IMR-90 (cell line): ENCODE results near the gene LAMB2. TPM values are rescaled to one million over a fixed set of nuclear protein-coding genes. Genes with fewer than 3 reads are reported as not detected.

Experiments used
- ATAC-seq: fragments of 200-7000 bp; cut with Tn5 transposase; 2 replicates; pipeline ENCODE4 v1.9.1; 2020; ENCODE audit warnings: low read depth, mild to moderate bottlenecking, moderate library complexity
- BruUV-seq: library from RNA; stranded (reverse); fragments of 400-500 nt; replicated peaks from 2 replicates; lab custom pipeline; 2021; lab: Mats Ljungman, UMichigan
- CTCF ChIA-PET: fragments of 300-600 bp; formaldehyde crosslinking; extraction: SDS; loops from one replicate; lab custom pipeline; 2021; ENCODE audit warnings: antibody characterized with exemption; lab: Yijun Ruan, JAX
- POLR2A ChIA-PET: fragments of 300-600 bp; sonication (Branson Sonifier 250); formaldehyde crosslinking; loops from one replicate; lab custom pipeline; 2022; ENCODE audit warnings: antibody characterized with exemption; ENCODE audit not compliant: unreplicated experiment; lab: Charles Lee
- DNase-seq: peaks from one replicate; pipeline ENCODE4 v3.0.0; 2013
- H2AFZ ChIP-seq: replicated peaks from 2 replicates; pipeline ENCODE3; 2013; ENCODE audit warnings: low read length, mild to moderate bottlenecking; ENCODE audit not compliant: poor library complexity
- H2AK5ac ChIP-seq: 2 replicates; pipeline ENCODE4 v1.6.1; 2013; ENCODE audit warnings: low read depth, low read length, inconsistent platforms
- H2AK9ac ChIP-seq: replicated peaks from 2 replicates; pipeline ENCODE3; 2013; ENCODE audit warnings: mild to moderate bottlenecking, low read depth, low read length, moderate library complexity; ENCODE audit not compliant: poor library complexity
- H2BK120ac ChIP-seq: 2 replicates; pipeline ENCODE4 v1.6.1; 2013; ENCODE audit warnings: low read depth, low read length, inconsistent platforms
- H2BK15ac ChIP-seq: 3 replicates; pipeline ENCODE4 v1.6.1; 2013; ENCODE audit warnings: low read depth, low read length, inconsistent platforms
- H2BK20ac ChIP-seq: 2 replicates; pipeline ENCODE4 v1.6.1; 2013; ENCODE audit warnings: low read depth, mild to moderate bottlenecking, inconsistent platforms, low read length, moderate library complexity
- H2BK5ac ChIP-seq: 2 replicates; pipeline ENCODE4 v1.6.1; 2013; ENCODE audit warnings: mild to moderate bottlenecking, low read depth, low read length, inconsistent platforms; ENCODE audit not compliant: poor library complexity, severe bottlenecking
- H3K14ac ChIP-seq: replicated peaks from 2 replicates; pipeline ENCODE4 v1.6.1; 2013; ENCODE audit warnings: low read depth, low read length, inconsistent platforms
- H3K18ac ChIP-seq: 2 replicates; pipeline ENCODE4 v1.6.1; 2013; ENCODE audit warnings: low read depth, low read length, control low read depth
- H3K23ac ChIP-seq: 2 replicates; pipeline ENCODE4 v1.6.1; 2013; ENCODE audit warnings: low read depth, low read length, inconsistent platforms
- H3K27ac ChIP-seq: 2 replicates; pipeline ENCODE4 v1.5.1; 2013; ENCODE audit warnings: mild to moderate bottlenecking, control low read depth, low read length; ENCODE audit not compliant: insufficient read depth
- H3K27me3 ChIP-seq: 2 replicates; pipeline ENCODE4 v1.6.1; 2013; ENCODE audit warnings: low read length; ENCODE audit not compliant: control insufficient read depth, insufficient read depth
- H3K36me3 ChIP-seq: 2 replicates; pipeline ENCODE4 v1.6.1; 2013; ENCODE audit warnings: low read length, mixed read lengths; ENCODE audit not compliant: control insufficient read depth, insufficient read depth
- H3K4ac ChIP-seq: 2 replicates; pipeline ENCODE4 v1.6.1; 2013; ENCODE audit warnings: low read depth, low read length, inconsistent platforms
- H3K4me1 ChIP-seq: 2 replicates; pipeline ENCODE4 v1.6.1; 2013; ENCODE audit warnings: low read length, mixed read lengths; ENCODE audit not compliant: control insufficient read depth, insufficient read depth
- H3K4me2 ChIP-seq: 2 replicates; pipeline ENCODE4 v1.6.1; 2013; ENCODE audit warnings: low read depth, mild to moderate bottlenecking, control low read depth, low read length, moderate library complexity
- H3K4me3 ChIP-seq: 2 replicates; pipeline ENCODE4 v1.5.1; 2013; ENCODE audit warnings: low read depth, mild to moderate bottlenecking, control low read depth, low read length, moderate library complexity; ENCODE audit not compliant: insufficient read depth
- H3K56ac ChIP-seq: 2 replicates; pipeline ENCODE4 v1.6.1; 2013; ENCODE audit warnings: low read length, inconsistent platforms; ENCODE audit not compliant: insufficient read depth; ENCODE audit errors: extremely low read depth
- H3K79me1 ChIP-seq, 2 experiments: 2 replicates each; pipeline ENCODE4 v1.6.1; 2013; ENCODE audit warnings: low read length in 2 of 2, inconsistent platforms in 1 of 2, low read depth in 1 of 2
- H3K9ac ChIP-seq: 2 replicates; pipeline ENCODE4 v1.6.1; 2013; ENCODE audit warnings: low read depth, low read length, control low read depth
- H3K9me1 ChIP-seq: 2 replicates; pipeline ENCODE4 v1.6.1; 2013; ENCODE audit warnings: low read length, inconsistent platforms; ENCODE audit not compliant: insufficient read depth
- H3K9me3 ChIP-seq: 2 replicates; pipeline ENCODE4 v1.6.1; 2013; ENCODE audit warnings: low read length; ENCODE audit not compliant: control insufficient read depth, insufficient read depth
- H4K20me1 ChIP-seq: 2 replicates; pipeline ENCODE4 v1.6.1; 2013; ENCODE audit warnings: low read length, inconsistent platforms; ENCODE audit not compliant: insufficient read depth
- H4K5ac ChIP-seq: 2 replicates; pipeline ENCODE4 v1.6.1; 2013; ENCODE audit warnings: mild to moderate bottlenecking, low read depth, low read length, control low read depth
- H4K8ac ChIP-seq, 2 experiments: 2 replicates each; pipeline ENCODE4 v1.6.1; 2013; ENCODE audit warnings: low read depth in 2 of 2, low read length in 2 of 2, control low read depth in 1 of 2, inconsistent platforms in 1 of 2
- H4K91ac ChIP-seq: 2 replicates; pipeline ENCODE4 v1.6.1; 2013; ENCODE audit warnings: low read depth, low read length, inconsistent platforms; ENCODE audit not compliant: insufficient read depth
- BHLHE40 ChIP-seq: fragments of 150-350 bp; IDR thresholded peaks from 2 replicates; pipeline ENCODE4 v1.6.1; 2016; ENCODE audit warnings: mild to moderate bottlenecking, low read depth, low read length
- CEBPB ChIP-seq: IDR thresholded peaks from 2 replicates; pipeline ENCODE4 v1.6.1; 2012; ENCODE audit warnings: low read depth, low read length, improper control_type of control experiment
- CHD1 ChIP-seq: IDR thresholded peaks from 2 replicates; pipeline ENCODE4 v1.6.1; 2012; ENCODE audit warnings: low read depth, low read length, improper control_type of control experiment
- FOS ChIP-seq: fragments of 150-350 bp; IDR thresholded peaks from 2 replicates; pipeline ENCODE4 v1.6.1; 2016; ENCODE audit warnings: low read depth, low read length
- MAFK ChIP-seq: IDR thresholded peaks from 2 replicates; pipeline ENCODE4 v1.6.1; 2012; ENCODE audit warnings: low read depth, low read length, improper control_type of control experiment
- MAZ ChIP-seq: IDR thresholded peaks from 2 replicates; pipeline ENCODE4 v1.6.1; 2012; ENCODE audit warnings: low read depth, mild to moderate bottlenecking, low read length, improper control_type of control experiment, moderate library complexity, borderline replicate concordance
- MXI1 ChIP-seq: IDR thresholded peaks from 2 replicates; pipeline ENCODE4 v1.6.1; 2012; ENCODE audit warnings: low read depth, mild to moderate bottlenecking, low read length, moderate library complexity, borderline replicate concordance
- NFE2L2 ChIP-seq: fragments of 150-350 bp; IDR thresholded peaks from 2 replicates; pipeline ENCODE4 v1.6.1; 2016; ENCODE audit warnings: low read depth, mild to moderate bottlenecking, low read length
- RAD21 ChIP-seq: IDR thresholded peaks from 2 replicates; pipeline ENCODE4 v1.6.1; 2012; ENCODE audit warnings: low read length, improper control_type of control experiment
- RCOR1 ChIP-seq: IDR thresholded peaks from 2 replicates; pipeline ENCODE4 v1.6.1; 2012; ENCODE audit warnings: mild to moderate bottlenecking, low read length, improper control_type of control experiment; ENCODE audit not compliant: insufficient replicate concordance
- RFX5 ChIP-seq: IDR thresholded peaks from 2 replicates; pipeline ENCODE4 v1.8.0; 2012; ENCODE audit warnings: low read depth, mild to moderate bottlenecking, low read length, moderate library complexity
- SMC3 ChIP-seq: fragments of 150-350 bp; IDR thresholded peaks from 2 replicates; pipeline ENCODE4 v1.6.1; 2016; ENCODE audit warnings: low read depth, mild to moderate bottlenecking, antibody characterized with exemption, low read length, moderate library complexity
- WGBS, 2 experiments: methylation state at CpG; one replicate each; pipeline versions ENCODE4 v1.1.5 to v1.1.7; 2013; ENCODE audit warnings: missing lambda C conversion rate in 2 of 2; ENCODE audit not compliant: insufficient read length in 1 of 2; ENCODE audit errors: extremely low coverage in 2 of 2; 5-methylcytosine and 5-hydroxymethylcytosine counted together
- dilution Hi-C: fragments of 300-500 bp; cut with HindIII; formaldehyde crosslinking; loops from one replicate; pipeline ENCODE4 v1.14.3; 2018; ENCODE audit warnings: low sequenced_read_pairs; ENCODE audit not compliant: unreplicated experiment
- in situ Hi-C: fragments of 300-500 bp; cut with MboI; formaldehyde crosslinking; loops from 3 replicates; pipeline ENCODE4 v1.14.3; 2019; ENCODE audit warnings: low sequenced_read_pairs, inconsistent platforms, mixed read lengths
- intact Hi-C: fragments of 100-400 bp; cut with micrococcal nuclease; formaldehyde crosslinking; loops from 2 replicates; pipeline ENCODE4 v1.10.0; 2022
- polyA plus RNA-seq, 3 experiments: library from polyadenylated mRNA; depleted of rRNA; stranded (reverse); fragments of >200 nt; gene quantifications; 2 replicates each; pipeline ENCODE4 v1.2.3, GENCODE V29; 2012; ENCODE audit warnings: low replicate concordance in 1 of 3
- total RNA-seq: library from RNA; depleted of rRNA; stranded (reverse); fragments of >200 nt; gene quantifications from 2 replicates; pipeline ENCODE4 v1.2.3, GENCODE V29; 2012
- TF ChIP-seq, protein P1 (sequence below): fragments of 150-350 bp; IDR thresholded peaks from 2 replicates; pipeline ENCODE4 v1.6.1; 2016; ENCODE audit warnings: low read depth, mild to moderate bottlenecking, low read length, moderate library complexity, borderline replicate concordance
- TF ChIP-seq, protein P2 (sequence below): fragments of 150-350 bp; IDR thresholded peaks from 2 replicates; pipeline ENCODE4 v1.6.1; 2017; ENCODE audit warnings: mild to moderate bottlenecking, antibody characterized with exemption, low read length, low read depth

LAMB2 gene
- total and polyA plus RNA-seq, 2 of the 4 experiments (the other 2 are of a cell fraction), result 213 to 570 TPM

DNA sequence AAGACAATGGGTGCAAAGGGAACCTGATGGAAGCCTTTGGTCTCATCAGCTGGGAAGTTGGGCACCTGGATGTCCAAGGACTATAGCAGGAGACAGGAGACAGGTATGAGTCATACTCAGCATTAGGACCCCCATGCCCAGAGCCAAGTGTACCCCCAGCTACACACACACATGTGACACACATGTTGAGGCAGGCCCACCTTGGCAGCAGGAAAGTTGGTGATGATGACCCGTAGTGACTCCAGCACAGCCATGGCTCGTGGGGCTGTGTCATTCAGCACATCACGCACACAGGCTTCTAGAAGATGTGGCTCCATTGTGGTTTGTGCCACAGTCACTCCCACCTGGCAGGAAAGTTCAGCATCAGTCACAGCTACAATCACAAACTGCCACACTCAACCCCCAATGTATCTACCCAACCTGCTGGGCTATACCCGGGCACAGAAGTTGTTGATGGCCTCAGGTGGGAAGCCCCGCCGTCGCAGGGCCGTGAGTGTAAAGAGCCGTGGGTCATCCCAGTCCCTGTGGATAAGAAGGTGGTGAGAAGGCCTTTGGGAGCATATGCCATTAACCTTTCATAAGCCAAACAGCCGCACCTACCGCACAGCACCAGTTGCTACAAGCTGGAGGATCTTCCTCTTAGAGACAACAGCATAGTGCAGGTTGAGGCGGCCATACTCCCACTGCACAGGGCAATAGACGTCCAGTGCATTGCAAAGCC lies 33.8 kb downstream of the LAMB2 start:
- Histone ChIP-seq H3K9me3 (no peaks in the 10 kb centered on the region), H3K27ac (no peak overlapping the region), H4K91ac (no peak overlapping the region), H3K9me1 (peaks cover 5% of the 10 kb centered on the region; the same call in 1 of the 2 replicates), H3K9ac (no peak overlapping the region), H3K4me3 (no peak overlapping the region), H2BK20ac (no peak overlapping the region), H2BK15ac (no peak overlapping the region), H3K4me1 (peaks cover 8% of the 10 kb centered on the region), H3K79me1 (peaks cover 27 to 29% of the 10 kb centered on the region in 2 experiments), H2BK120ac (no peak overlapping the region), H3K56ac (no peak overlapping the region), H2AK9ac (no peak overlapping the region), H3K4me2 (no peak overlapping the region), H4K20me1 (no peaks in the 10 kb centered on the region), H3K18ac (no peak overlapping the region), H3K14ac (no peak overlapping the region), H2AK5ac (no peak overlapping the region), H4K5ac (no peak overlapping the region), H3K36me3 (peaks cover 59% of the 10 kb centered on the region), H3K23ac (no peak overlapping the region), H2BK5ac (no peak overlapping the region), H4K8ac (no peak overlapping the region), H3K27me3 (no peaks in the 10 kb centered on the region), H2AFZ (no peak overlapping the region), H3K4ac (no peak overlapping the region)
- no peak for TF ChIP-seq NFE2L2
- no peak for TF ChIP-seq MXI1
- TF ChIP-seq CHD1, result no peak
- TF ChIP-seq RFX5, result no peak
- no peak for TF ChIP-seq RCOR1
- no peak for TF ChIP-seq MAFK
- TF ChIP-seq, protein P1, sequence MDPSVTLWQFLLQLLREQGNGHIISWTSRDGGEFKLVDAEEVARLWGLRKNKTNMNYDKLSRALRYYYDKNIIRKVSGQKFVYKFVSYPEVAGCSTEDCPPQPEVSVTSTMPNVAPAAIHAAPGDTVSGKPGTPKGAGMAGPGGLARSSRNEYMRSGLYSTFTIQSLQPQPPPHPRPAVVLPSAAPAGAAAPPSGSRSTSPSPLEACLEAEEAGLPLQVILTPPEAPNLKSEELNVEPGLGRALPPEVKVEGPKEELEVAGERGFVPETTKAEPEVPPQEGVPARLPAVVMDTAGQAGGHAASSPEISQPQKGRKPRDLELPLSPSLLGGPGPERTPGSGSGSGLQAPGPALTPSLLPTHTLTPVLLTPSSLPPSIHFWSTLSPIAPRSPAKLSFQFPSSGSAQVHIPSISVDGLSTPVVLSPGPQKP, result no peak
- TF ChIP-seq, protein P2, sequence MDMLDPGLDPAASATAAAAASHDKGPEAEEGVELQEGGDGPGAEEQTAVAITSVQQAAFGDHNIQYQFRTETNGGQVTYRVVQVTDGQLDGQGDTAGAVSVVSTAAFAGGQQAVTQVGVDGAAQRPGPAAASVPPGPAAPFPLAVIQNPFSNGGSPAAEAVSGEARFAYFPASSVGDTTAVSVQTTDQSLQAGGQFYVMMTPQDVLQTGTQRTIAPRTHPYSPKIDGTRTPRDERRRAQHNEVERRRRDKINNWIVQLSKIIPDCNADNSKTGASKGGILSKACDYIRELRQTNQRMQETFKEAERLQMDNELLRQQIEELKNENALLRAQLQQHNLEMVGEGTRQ, result no peak
- no peak for TF ChIP-seq FOS
- no peak for TF ChIP-seq BHLHE40
- no peak for TF ChIP-seq MAZ
- TF ChIP-seq RAD21, result no peak
- TF ChIP-seq SMC3, result no peak
- TF ChIP-seq CEBPB, result no peak
- ChIA-PET CTCF (interaction anchor here (0.6 kb wide), 1 partner anchor 27 kb away, joined by 3 read pairs; no protein-coding TSS in a partner anchor), POLR2A (no interaction called here)
- WGBS, 2 experiments, result 88% methylated on average over 2 of the region's 13 CpGs; no CpG with 5 or more reads in 1 of the 2 experiments
- ATAC-seq (no peak), DNase-seq (no peak)
- dilution Hi-C loops, result no loop called here
- BruUV-seq, result no TSS peak
- in situ Hi-C loops, result no loop called here
- intact Hi-C loops, result no loop called here
